ENCODE data around the gene XRN1.
"Not testable (repeated sequence)": the region's sequence is repeated elsewhere in the genome, so short reads cannot be mapped to it uniquely, and the experiment has no call there.

XRN1 gene

DNA sequence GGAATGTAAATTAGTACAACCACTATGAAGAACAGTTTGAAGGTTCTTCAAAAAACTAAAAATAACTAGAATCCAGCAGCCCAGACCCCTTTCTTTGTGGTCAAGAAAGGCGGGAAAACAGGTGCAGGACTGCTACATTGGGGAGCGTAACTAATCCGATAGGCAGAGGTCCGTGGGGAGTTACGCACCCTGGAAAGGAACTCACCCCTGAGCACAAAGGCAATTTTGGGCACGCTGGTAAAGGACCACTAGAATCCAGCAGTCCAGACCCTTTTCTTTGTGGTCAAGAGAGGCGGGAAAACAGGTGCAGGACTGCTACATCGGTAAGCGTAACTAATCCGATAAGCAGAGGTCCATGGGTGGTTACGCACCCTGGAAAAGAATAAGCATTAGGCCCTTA is 9.7 kb downstream of the XRN1 start:
- not testable (repeated sequence) for DNase-seq

DNA sequence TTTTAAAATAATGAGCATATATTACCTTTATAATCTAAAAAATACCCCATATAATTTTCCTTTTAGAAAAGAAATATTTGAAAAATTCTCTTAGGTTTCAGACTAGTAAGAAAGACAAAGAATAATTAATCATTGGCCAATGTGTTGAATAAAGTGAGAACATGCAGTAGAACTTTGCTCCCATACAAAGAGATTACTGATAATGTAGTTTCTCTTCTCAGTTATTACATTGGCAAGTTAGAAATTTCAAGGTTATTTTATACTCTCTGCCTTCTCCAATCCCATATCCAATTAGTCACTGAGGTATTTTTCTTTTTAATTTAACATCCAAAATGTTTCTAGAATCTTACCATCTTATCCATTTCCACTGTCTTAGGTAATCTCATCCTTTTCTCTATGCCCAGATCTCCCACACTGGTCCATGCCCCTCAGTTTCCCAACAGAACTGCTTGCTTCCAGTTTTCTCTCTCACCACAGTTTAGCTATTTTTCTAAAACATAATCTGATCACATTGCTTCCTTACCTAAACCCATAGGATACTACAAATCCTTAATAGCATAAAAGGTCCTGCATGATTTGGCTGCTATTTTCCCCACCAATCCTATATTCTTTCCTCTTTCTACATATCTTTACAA is 10.8 kb downstream of the XRN1 start:
- DNase-seq: no peak

DNA sequence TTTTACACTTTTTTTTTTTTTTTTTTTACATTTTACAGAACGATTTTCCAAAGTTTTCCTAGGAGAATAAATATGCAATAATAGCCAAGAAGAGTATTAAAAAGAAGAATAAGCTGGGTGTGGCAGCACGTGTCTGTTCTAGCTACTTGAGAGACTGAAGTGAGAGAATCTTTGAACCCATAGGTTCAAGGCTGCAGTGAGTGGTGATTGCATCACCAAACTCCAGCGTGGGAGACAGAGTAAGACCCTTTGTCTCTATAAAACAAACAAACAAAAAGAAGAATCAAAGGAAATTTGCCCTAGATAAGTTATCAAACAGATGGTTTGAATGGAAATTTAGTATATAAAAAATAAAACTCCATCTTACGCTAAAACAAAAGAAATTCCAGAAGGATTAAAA is 13.3 kb downstream of the XRN1 start:
- no peak for DNase-seq

GRCh38 chr3:142433110-142433509 is 14.7 kb downstream of the XRN1 start:
- no peak for DNase-seq

DNA sequence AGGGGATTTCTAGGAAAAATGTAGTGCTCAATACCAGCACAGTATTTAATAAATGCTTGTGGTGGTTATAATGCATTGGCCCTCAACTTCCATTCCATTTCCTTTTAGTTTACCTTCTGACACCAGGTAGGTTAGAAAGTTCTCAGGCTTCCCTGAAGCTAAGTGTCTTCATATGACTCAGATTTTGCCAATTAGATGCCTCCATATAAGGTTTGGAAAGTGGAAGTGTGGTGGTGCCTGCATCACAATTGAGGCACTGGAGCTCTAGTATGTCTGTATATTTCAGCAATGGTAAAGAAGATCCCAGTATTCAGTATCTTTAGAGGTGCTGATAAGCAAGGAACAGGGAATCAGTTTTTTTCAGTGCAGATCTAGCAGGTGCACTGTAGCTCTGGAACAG is 18.3 kb downstream of the XRN1 start:
- DNase-seq: no peak

GRCh38 chr3:142424754-142425153 is 23.1 kb downstream of the XRN1 start:
- DNase-seq: no peak

- DNase-seq: no peak
These were observed 28.8 kb downstream of the XRN1 start for GRCh38 chr3:142418926-142419592.

- no peak for DNase-seq
These were observed 30.5 kb downstream of the XRN1 start for GRCh38 chr3:142417302-142417701.

DNA sequence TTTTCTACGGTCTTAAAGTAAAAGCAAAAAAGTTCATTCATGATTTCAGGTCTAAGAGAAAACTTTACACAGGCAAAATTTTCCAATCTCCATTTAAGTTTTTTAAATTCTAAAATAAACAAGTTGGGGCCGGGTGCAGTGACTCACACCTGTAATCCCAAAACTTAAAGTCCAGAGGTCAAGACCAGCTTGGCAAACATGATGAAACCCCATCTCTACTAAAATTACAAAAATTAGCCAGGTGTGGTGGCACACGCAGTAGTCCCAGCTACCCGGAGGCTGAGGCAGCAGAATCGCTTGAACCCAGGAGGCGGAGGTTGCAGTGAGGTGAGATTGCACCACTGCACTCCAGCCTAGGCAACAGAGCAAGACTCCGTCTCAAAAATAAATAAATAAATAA is 47.3 kb downstream of the XRN1 start:
- not testable (repeated sequence) for DNase-seq

DNA sequence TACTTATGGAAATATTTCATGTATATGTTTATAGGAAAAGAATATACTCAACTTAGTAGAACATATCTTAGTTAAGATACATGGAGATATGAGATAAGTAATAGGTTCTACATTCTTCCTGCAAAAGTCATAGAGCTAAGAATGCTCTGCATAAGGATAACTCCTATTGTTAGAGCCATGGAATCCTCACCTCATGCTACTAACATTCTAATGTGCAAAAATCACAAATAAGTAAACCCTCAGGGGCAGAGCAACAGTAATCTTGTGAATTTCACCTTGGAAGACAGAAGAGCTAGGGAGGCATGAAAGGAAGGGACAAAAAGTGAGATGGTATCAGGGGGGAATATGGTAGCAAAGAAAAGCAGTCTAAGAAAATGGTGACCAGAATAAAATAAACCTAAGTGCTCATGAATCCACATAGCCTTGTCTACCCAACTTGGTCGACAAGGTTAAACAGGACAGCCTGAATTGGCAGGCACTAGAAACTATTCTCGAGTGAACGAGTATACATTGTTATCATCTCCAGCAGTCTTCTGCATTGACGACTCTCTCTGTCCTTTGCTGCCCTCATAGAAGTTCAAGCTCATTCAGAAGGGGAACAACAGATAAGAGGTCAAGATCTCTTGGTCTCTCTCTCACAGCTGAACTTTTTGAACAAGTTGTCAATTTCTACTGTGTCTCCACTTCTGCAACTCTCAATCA is 52.8 kb downstream of the XRN1 start:
- DNase-seq: no peak

DNA sequence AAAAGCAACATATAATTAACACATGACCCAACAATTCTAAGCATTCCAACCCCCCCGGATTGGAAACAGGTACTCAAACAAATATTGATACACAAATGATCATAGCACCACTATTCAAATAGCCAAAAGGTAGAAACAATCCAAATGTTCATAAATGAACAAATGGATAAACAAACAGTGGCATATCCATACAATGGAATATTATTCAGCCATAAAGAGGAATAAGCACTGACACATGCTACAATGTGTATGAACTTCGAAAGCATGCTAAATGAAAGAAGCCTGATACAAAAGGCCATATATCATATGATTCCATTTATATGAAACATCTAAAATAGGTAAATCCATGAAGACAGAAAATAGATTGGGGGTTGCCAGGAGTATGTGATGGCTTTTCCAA is 62.8 kb downstream of the XRN1 start:
- DNase-seq: no peak

GRCh38 chr3:142374687-142375086 is 73.2 kb downstream of the XRN1 start:
- DNase-seq: no peak

DNA sequence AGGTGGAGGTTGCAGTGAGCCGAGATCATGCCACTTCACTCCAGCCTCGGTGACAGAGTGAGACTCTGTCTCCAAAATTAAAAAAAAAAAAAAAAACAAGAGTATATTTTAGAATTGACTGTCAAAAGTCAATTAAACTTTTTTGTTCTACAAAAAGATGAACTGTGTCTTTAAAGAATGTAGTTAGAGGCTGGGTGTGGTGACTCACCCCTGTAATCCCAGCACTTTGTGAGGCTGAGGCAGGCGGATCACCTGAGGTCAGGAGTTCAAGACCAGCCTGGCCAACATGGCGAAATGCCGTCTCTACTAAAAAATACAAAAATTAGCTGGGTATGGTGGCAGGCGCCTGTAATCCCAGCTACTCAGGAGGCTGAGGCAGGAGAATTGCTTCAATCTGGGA is 78.3 kb downstream of the XRN1 start:
- peak; percentile 2 for DNase-seq

DNA sequence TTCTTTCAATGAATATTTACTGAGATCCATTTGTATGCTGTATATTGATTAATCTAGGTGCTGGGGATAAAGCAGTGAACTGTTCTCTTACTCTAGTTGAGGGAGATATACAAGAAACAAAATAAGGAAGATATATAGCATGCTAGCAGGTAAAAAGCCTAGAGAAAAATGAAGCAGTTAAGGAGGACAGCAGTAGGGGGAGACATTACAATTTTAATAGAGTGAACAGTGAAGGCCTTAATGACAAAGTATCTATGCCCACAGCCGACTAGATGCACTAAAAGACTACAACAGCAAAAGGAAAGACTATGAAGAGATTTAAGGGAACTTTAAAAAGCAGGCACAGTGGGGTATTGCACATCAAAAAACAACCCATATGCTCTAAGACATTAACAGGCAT is 81.4 kb downstream of the XRN1 start:
- no peak for DNase-seq

DNA sequence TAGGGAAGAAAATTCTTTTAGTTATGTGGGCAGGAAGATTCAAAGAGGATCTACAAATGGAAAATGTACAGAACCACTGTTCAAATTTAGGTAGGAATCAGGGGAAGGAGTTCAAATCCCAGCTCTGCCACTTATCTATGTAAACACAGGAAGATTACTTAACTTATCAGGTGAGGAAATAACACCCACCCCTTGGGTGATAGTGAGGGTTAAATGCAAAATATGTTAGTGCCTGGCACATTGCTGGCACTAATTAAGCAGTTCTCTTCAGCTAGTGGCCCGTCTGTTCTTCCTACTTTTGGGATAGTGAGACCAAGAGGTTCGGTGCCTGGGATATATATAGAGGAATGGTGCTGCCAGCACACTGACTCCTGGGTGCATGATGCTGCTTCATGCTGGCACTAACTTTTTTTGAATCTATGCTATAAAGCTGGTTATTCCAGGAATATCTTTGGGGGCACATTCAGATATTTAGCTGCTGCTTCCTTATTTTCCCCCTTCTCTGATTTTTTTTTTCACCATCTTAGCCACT is 83.8 kb downstream of the XRN1 start:
- DNase-seq: no peak

GRCh38 chr3:142363433-142363832 is 84.4 kb downstream of the XRN1 start:
- not testable (repeated sequence) for DNase-seq

DNA sequence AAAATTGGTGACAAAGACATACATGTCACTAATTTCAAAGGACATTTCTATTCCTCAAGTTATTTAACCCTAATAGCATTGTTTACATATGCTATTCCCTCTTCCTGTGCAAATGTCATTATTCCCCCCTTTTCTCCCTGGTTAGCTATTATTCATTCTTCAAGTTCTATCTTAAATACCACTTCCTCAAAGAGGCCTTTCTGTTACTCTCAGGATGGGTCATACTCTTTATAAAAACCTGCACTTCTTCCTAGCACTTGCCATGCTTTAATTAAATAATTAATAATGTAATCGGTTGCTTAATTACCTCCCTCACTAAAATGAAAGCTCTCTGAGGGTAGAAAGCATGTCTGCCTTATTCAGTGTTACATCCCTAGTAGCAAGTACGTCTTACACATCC is 88.5 kb downstream of the XRN1 start:
- DNase-seq: no peak

GRCh38 chr3:142356818-142357217 is 91.0 kb downstream of the XRN1 start:
- no peak for DNase-seq

DNA sequence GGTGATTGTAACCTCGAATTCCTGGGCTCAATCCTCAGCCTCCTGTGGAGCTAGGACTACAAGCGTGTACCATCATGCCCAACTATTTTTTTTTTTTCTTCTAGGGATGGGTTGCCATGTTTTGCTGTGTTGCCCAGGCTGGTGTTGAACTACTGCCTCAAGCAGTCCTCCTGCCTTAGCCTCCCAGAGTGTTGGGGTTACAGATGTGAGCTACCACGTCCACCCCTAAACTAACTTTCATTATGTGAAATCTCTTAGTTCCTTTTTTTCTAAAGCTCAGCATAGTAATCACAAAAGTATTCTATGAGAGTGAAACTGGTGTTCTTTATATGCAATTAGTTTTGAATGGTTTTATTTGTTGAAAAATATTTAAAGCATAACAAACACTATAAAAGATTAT is 92.1 kb downstream of the XRN1 start:
- no peak for DNase-seq

DNA sequence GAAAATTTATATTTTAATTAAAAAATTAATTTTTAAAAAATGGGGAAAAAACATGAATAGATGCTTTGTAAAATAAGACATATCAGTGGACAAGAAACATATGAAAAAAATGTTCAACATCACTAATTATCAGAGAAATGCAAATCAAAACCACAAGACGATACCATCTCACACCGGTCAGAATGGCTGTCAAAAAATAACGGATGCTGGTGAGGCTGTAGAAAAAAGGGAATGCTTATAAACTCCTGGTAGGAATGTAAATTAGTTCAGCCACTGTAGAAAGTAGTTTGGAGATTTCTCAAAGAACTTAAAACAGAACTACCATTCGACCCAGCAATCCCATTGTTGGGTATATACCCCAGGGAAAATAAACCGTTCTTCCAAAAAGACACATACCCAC is 93.8 kb downstream of the XRN1 start:
- no peak for DNase-seq

GRCh38 chr3:142353571-142353970 is 94.3 kb downstream of the XRN1 start:
- peak; percentile 22 for DNase-seq

- not testable (repeated sequence) for DNase-seq
These were observed 95.1 kb downstream of the XRN1 start for GRCh38 chr3:142352698-142353097.

GRCh38 chr3:142348460-142348859 is 99.4 kb downstream of the XRN1 start:
- DNase-seq: no peak

DNA sequence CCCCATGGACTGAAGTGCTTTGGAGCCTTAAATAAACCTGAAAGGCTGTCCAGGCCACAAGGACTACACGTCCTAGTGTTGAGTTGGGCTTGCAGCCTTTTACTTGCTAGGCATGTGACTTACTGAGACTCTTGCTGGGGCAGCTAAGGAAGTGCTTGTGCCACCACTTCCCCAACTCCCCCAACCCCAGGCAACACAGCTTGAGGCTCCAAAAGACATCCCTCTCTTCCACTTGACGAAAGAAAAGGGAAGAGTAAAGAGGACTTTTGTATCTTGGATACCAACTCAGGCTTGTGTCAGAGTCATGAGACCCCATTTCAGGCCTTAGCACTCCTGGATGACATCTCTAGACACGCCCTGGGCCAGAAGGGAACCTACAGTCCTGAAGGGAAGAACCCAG is 109.8 kb downstream of the XRN1 start:
- DNase-seq: no peak

All from fibroblast of skin of abdomen (primary cell).